ENCODE measurements around the gene PWWP2B.
A peak's percentile ranks its signal among the peaks of the same experiment; 100 is the strongest.
"Not testable (repeated sequence)": the region's sequence is repeated elsewhere in the genome, so short reads cannot be mapped to it uniquely, and the experiment has no call there.

PWWP2B gene

GRCh38 chr10:132420981-132421846 lies 24.2 kb downstream of the PWWP2B start:
- peak in 1 of 2 donors; percentile 57 for DNase-seq

GRCh38 chr10:132421847-132422751 lies 25.1 kb downstream of the PWWP2B start:
- no peak for DNase-seq

GRCh38 chr10:132422903-132423825 lies 26.2 kb downstream of the PWWP2B start:
- DNase-seq = no peak

GRCh38 chr10:132423966-132424861 lies 27.2 kb downstream of the PWWP2B start:
- DNase-seq = no peak

- no peak for DNase-seq
Measured at GRCh38 chr10:132425029-132425756, 28.2 kb downstream of the PWWP2B start.

- no peak for DNase-seq
Measured at GRCh38 chr10:132425757-132426155, 28.8 kb downstream of the PWWP2B start.

GRCh38 chr10:132427006-132427771 lies 30.2 kb downstream of the PWWP2B start:
- no peak for DNase-seq

GRCh38 chr10:132427939-132428367 lies 31.0 kb downstream of the PWWP2B start:
- DNase-seq = no peak

GRCh38 chr10:132428486-132428995 lies 31.5 kb downstream of the PWWP2B start:
- no peak for DNase-seq

GRCh38 chr10:132429281-132430230 lies 32.6 kb downstream of the PWWP2B start:
- DNase-seq = no peak

GRCh38 chr10:132430231-132430743 lies 33.3 kb downstream of the PWWP2B start:
- DNase-seq = no peak

- no peak for DNase-seq
Measured at GRCh38 chr10:132430861-132431271, 33.9 kb downstream of the PWWP2B start.

GRCh38 chr10:132431537-132432175 lies 34.7 kb downstream of the PWWP2B start:
- no peak for DNase-seq

GRCh38 chr10:132432176-132432540 lies 35.2 kb downstream of the PWWP2B start:
- DNase-seq = no peak

- no peak for DNase-seq
Measured at GRCh38 chr10:132433671-132434340, 36.8 kb downstream of the PWWP2B start.

- no peak for DNase-seq
Measured at GRCh38 chr10:132434405-132435005, 37.5 kb downstream of the PWWP2B start.

- DNase-seq = not testable (repeated sequence)
Measured at GRCh38 chr10:132435320-132435719, 38.3 kb downstream of the PWWP2B start.

Data from hippocampal formation (tissue), 2 donors.